Skeletal muscle tissue (tissue), 4 donors: Measurements from ENCODE around the gene SSTR3. TPM values are rescaled to one million over a fixed set of nuclear protein-coding genes. Genes with fewer than 3 reads are reported as not detected.

Experiments used
- H3K27ac ChIP-seq: one replicate; pipeline ENCODE4 v1.7.0; 2013; ENCODE audit warnings: mild to moderate bottlenecking, low read depth, low read length, inconsistent platforms
- H3K27me3 ChIP-seq, 3 donors: one replicate each; pipeline ENCODE4 v1.7.0; 2013; ENCODE audit warnings: low read length in 3 of 3; ENCODE audit not compliant: control insufficient read depth in 3 of 3, insufficient read depth in 3 of 3
- H3K36me3 ChIP-seq, 3 donors: one replicate each; pipeline ENCODE4 v1.7.0; 2013; ENCODE audit warnings: low read length in 3 of 3; ENCODE audit not compliant: control insufficient read depth in 3 of 3, insufficient read depth in 3 of 3
- H3K4me1 ChIP-seq, 3 donors: one replicate each; pipeline ENCODE4 v1.7.0; 2013; ENCODE audit warnings: low read length in 3 of 3, mild to moderate bottlenecking in 3 of 3; ENCODE audit not compliant: control insufficient read depth in 3 of 3, insufficient read depth in 3 of 3
- H3K4me3 ChIP-seq, 3 donors: one replicate each; pipeline ENCODE4 v1.7.0; 2013; ENCODE audit warnings: low read length in 3 of 3
- H3K9ac ChIP-seq, 3 donors: one replicate each; pipeline ENCODE4 v1.7.0; 2013; ENCODE audit warnings: low read length in 3 of 3, mild to moderate bottlenecking in 3 of 3, moderate library complexity in 2 of 3, low read depth in 1 of 3
- H3K9me3 ChIP-seq, 3 donors: one replicate each; pipeline ENCODE4 v1.7.0; 2013; ENCODE audit warnings: low read length in 3 of 3; ENCODE audit not compliant: control insufficient read depth in 3 of 3
- total RNA-seq: library from RNA; depleted of rRNA; stranded (reverse); fragments of >200 nt; gene quantifications from one replicate; pipeline ENCODE4 v1.2.3, GENCODE V29; 2014
- donor health status: Osteomylitis.

Gene SSTR3
- total RNA-seq, 1 donor from 2014 or later = not detected

DNA sequence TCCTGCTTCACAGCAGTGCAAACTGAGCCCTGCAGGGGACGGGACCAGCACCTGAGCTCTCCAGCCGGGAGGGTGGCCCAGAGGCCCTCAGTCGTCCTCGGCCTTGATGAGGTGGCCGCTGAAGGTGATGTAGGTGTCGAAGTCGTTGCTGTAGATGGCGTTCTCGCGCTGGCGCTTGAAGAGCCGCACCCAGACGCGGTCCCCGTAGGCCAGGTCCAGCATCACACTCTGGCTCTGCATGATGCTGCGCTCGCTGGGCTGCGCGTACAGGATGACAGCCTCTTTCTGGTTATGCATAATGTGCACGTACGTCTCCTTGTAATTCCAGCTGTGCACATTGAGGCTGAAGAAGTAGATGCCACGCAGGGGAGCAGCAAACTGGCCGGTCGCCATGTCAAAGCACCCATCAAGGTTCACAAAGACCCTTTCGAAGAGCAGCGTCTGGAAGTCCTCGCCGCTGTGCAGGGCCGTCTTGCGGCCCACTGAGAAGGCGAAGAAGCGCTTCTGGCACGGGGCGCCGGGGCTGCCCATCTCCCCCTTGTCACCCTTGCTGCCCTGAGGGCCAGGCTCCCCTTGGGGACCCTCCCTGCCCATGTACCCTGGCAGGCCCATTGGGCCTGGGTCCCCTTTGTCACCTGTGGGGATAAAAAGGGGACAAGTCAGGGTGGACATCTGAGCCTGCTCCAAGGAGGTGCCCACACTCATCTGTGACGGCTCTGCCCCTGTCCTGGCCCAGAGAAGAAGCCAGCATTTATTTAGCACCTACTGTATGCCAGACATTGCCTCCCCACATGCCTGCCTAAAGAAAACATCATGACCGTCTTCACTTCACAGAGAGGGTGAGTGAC lies 30.0 kb downstream of the SSTR3 start:
- no peak overlapping the region for H3K27ac ChIP-seq
- H3K36me3 ChIP-seq = peaks cover 0 to 2% (median 0%) of the 10 kb centered on the region in 3 donors
- H3K27me3 ChIP-seq = no peaks in the 10 kb centered on the region
- peaks cover 37 to 41% (median 39%) of the 10 kb centered on the region in 3 donors for H3K4me1 ChIP-seq
- no peak overlapping the region for H3K4me3 ChIP-seq
- H3K9me3 ChIP-seq = no peaks in the 10 kb centered on the region
- H3K9ac ChIP-seq = no peak overlapping the region

DNA sequence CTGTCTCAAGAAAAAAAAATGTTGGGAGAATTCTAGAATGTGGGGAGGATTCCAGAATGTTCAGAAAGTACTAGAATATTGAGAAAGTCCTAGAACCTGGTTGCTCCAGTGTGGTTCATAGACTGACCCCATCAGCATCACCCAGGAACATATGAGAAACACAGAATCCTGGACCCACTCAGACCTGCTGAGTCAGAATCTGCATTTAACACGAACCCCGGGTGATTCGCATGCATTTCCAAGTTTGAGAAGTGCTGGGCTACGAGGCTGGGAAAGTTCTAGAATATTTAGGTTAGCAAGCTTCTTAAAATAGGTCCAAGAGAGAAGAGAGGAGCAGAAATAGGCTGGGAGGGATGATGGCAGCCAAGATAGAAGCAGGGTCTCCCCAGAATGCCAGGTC lies 30.6 kb downstream of the SSTR3 start:
- H3K4me3 ChIP-seq = no peak overlapping the region
- H3K27ac ChIP-seq = no peak overlapping the region
- H3K9ac ChIP-seq = no peak overlapping the region
- peaks cover 0 to 2% (median 0%) of the 10 kb centered on the region in 3 donors for H3K36me3 ChIP-seq
- peaks cover 40 to 41% (median 40%) of the 10 kb centered on the region in 3 donors for H3K4me1 ChIP-seq
- no peaks in the 10 kb centered on the region for H3K9me3 ChIP-seq
- no peaks in the 10 kb centered on the region for H3K27me3 ChIP-seq

- peaks cover 43 to 47% (median 47%) of the 10 kb centered on the region in 3 donors for H3K4me1 ChIP-seq
- H3K27ac ChIP-seq = no peak overlapping the region
Observed at GRCh38 chr22:37180531-37181231, 31.6 kb downstream of the SSTR3 start.

GRCh38 chr22:37179622-37180420 lies 32.5 kb downstream of the SSTR3 start:
- H3K4me3 ChIP-seq = no peak overlapping the region
- no peaks in the 10 kb centered on the region for H3K27me3 ChIP-seq
- no peak overlapping the region for H3K9ac ChIP-seq
- no peaks in the 10 kb centered on the region for H3K9me3 ChIP-seq
- peaks cover 49 to 55% (median 51%) of the 10 kb centered on the region in 3 donors for H3K4me1 ChIP-seq
- peaks cover 0 to 2% (median 0%) of the 10 kb centered on the region in 3 donors for H3K36me3 ChIP-seq
- H3K27ac ChIP-seq = no peak overlapping the region

More at GRCh38 chr22:37180531-37181231, 31.6 kb downstream of the SSTR3 start:
- Histone ChIP-seq H3K27me3 (no peaks in the 10 kb centered on the region), H3K9me3 (no peaks in the 10 kb centered on the region), H3K4me3 (no peak overlapping the region), H3K9ac (no peak overlapping the region), H3K36me3 (peaks cover 0 to 2% (median 0%) of the 10 kb centered on the region in 3 donors)

- H3K27me3 ChIP-seq = no peaks in the 10 kb centered on the region
- H3K4me1 ChIP-seq = peaks cover 51 to 55% (median 51%) of the 10 kb centered on the region in 3 donors
- H3K9me3 ChIP-seq = no peaks in the 10 kb centered on the region
- peak overlapping the region in 2 of 3 donors; percentile 23 to 71 for H3K9ac ChIP-seq
- H3K4me3 ChIP-seq = peak overlapping the region in 2 of 3 donors; percentile 14 to 52
- H3K36me3 ChIP-seq = peaks cover 0 to 2% (median 0%) of the 10 kb centered on the region in 3 donors
- H3K27ac ChIP-seq = peak overlapping the region; percentile 31
Observed at GRCh38 chr22:37179126-37179470, 33.2 kb downstream of the SSTR3 start.

DNA sequence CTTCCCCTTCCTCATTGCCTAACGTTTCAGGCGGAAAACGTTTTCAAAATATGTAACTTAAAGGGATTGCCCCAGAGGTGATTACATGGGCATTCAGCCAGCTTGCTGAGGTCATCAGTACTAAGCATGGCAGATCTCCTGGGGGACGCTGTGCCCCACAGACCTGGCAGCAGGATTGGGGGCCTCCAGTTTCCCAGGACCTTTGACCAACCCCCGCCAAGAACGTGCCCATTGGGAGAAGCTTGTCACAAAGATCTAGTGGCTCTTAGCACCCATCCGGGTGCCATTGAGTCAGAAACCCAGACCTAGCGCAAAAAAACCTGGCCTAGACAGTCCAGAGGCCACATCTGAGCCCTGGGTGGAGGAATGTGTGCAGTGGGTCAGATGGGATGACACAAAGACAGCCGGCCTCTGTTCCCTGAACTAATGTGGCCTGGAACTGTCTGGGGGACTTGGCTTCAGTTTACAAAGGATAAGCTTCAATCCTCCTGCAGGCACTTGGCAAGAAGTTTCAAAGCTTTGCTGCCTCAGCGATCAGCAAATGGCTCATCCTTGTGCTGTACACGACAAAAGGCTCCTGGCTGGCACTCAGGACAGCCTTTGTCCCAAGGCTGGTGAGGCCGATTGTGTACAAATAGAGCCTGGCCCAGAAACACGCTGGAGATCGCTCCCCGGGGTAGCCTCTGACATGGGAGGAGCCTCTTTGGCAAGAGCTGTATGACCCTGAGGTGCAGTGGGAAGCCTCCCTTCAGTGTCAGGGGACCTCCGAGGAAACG lies 33.7 kb downstream of the SSTR3 start:
- H3K4me3 ChIP-seq = peak overlapping the region in 2 of 3 donors; percentile 14 to 52
- no peaks in the 10 kb centered on the region for H3K9me3 ChIP-seq
- H3K4me1 ChIP-seq = peaks cover 51 to 55% (median 55%) of the 10 kb centered on the region in 3 donors
- peak overlapping the region in 2 of 3 donors; percentile 23 to 71 for H3K9ac ChIP-seq
- peak overlapping the region; percentile 31 for H3K27ac ChIP-seq
- H3K27me3 ChIP-seq = no peaks in the 10 kb centered on the region
- H3K36me3 ChIP-seq = peaks cover 0 to 2% (median 0%) of the 10 kb centered on the region in 3 donors

- Histone ChIP-seq H3K4me3 (peak overlapping the region in 1 of 3 donors; percentile 6), H3K27ac (peak overlapping the region; percentile 31), H3K9me3 (no peaks in the 10 kb centered on the region), H3K27me3 (no peaks in the 10 kb centered on the region), H3K9ac (peak overlapping the region in 1 of 3 donors; percentile 71), H3K4me1 (peaks cover 51 to 55% (median 55%) of the 10 kb centered on the region in 3 donors), H3K36me3 (peaks cover 0 to 2% (median 0%) of the 10 kb centered on the region in 3 donors)
Observed at GRCh38 chr22:37177755-37178154, 34.5 kb downstream of the SSTR3 start.

DNA sequence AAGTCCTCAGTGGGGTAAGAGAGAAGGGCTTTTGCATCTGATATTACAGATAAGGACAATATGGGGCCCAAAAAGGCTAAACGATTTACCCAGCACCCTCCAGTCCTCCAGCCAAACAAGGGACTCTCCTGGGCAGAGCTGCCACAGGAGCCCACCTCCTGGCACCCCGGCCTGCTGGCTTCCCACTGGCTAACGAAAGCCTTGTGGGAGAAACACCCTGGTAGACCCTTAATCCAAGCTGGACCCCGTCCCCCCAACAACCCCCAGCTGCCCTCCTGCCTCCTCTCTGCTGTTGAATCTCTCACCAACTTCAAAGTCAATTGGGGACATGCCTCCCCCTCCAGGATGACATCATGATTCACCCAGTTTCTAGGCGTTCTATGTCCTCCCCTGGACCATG lies 35.1 kb downstream of the SSTR3 start:
- H3K9ac ChIP-seq = peak overlapping the region in 2 of 3 donors; percentile 3 to 27
- peak overlapping the region; percentile 3 for H3K27ac ChIP-seq
- H3K4me1 ChIP-seq = peaks cover 51 to 55% (median 55%) of the 10 kb centered on the region in 3 donors
- no peaks in the 10 kb centered on the region for H3K27me3 ChIP-seq
- no peak overlapping the region for H3K4me3 ChIP-seq
- peaks cover 0 to 2% (median 0%) of the 10 kb centered on the region in 3 donors for H3K36me3 ChIP-seq
- no peaks in the 10 kb centered on the region for H3K9me3 ChIP-seq
